Keratinocyte (primary cell): ENCODE results near the gene GTF3C1.

Source experiments
- CTCF ChIP-seq, 3 experiments: IDR thresholded peaks in 1 of 3; conservative IDR thresholded peaks in 1 of 3; optimal IDR thresholded peaks in 1 of 3; 2 replicates in 2 of 3; 3 replicates in 1 of 3; pipeline versions ENCODE3 to v1.5.1; 2011; ENCODE audit warnings: low read length in 3 of 3, mild to moderate bottlenecking in 3 of 3, moderate library complexity in 2 of 3, control low read depth in 1 of 3, inconsistent platforms in 1 of 3; ENCODE audit not compliant: insufficient read depth in 2 of 3; ENCODE audit errors: extremely low read depth in 1 of 3
- EZH2 ChIP-seq: IDR thresholded peaks from one replicate; pipeline ENCODE4 v1.6.1; 2012; ENCODE audit warnings: inconsistent platforms, mild to moderate bottlenecking, low read length, moderate library complexity

GRCh38 chr16:27444470-27444869 lies 105.2 kb downstream of the GTF3C1 start:
- TF ChIP-seq CTCF (optimal IDR thresholded peaks at IDR 0.05 in 1 of 3, IDR thresholded peaks at IDR 0.05 in 1 of 3, conservative IDR thresholded peaks at IDR 0.05 in 1 of 3; ENCODE audit: extremely low read depth in 1 of 3, insufficient read depth in 2 of 3, low read length in 3 of 3) = no peak
- no peak for TF ChIP-seq EZH2
